HepG2 (cell line): Measurements from ENCODE around the gene LATS1.

Experiments
- EP300 ChIP-seq, 3 experiments: sonication (generic) in 1 of 3; formaldehyde crosslinking in 1 of 3; IDR thresholded peaks; 2 replicates each; pipeline versions ENCODE4 v1.5.1 to v1.6.1; 2011 to 2020; ENCODE audit warnings: low read depth in 2 of 3, low read length in 2 of 3, borderline replicate concordance in 1 of 3, improper control_type of control experiment in 1 of 3, mild to moderate bottlenecking in 1 of 3, missing genetic modification reagents in 1 of 3, moderate library complexity in 1 of 3
- ETV6 ChIP-seq: sonication (generic); formaldehyde crosslinking; conservative IDR thresholded peaks from 2 replicates; pipeline ENCODE4 v1.4.0; 2020; ENCODE audit warnings: missing genetic modification reagents
- GMEB1 ChIP-seq: sonication (generic); formaldehyde crosslinking; IDR thresholded peaks from 2 replicates; pipeline ENCODE4 v1.5.1; 2020; ENCODE audit warnings: missing genetic modification reagents, mild to moderate bottlenecking, borderline replicate concordance
- PRMT3 ChIP-seq: sonication (generic); formaldehyde crosslinking; IDR thresholded peaks from 2 replicates; pipeline ENCODE4 v1.8.1; 2022; ENCODE audit warnings: low read depth, mild to moderate bottlenecking, moderate library complexity, missing genetic modification reagents, borderline replicate concordance
- TF ChIP-seq, protein P1 (sequence below): sonication (generic); formaldehyde crosslinking; IDR thresholded peaks from 2 replicates; pipeline ENCODE4 v1.5.0; 2020; ENCODE audit warnings: mild to moderate bottlenecking, missing genetic modification reagents, moderate library complexity

DNA sequence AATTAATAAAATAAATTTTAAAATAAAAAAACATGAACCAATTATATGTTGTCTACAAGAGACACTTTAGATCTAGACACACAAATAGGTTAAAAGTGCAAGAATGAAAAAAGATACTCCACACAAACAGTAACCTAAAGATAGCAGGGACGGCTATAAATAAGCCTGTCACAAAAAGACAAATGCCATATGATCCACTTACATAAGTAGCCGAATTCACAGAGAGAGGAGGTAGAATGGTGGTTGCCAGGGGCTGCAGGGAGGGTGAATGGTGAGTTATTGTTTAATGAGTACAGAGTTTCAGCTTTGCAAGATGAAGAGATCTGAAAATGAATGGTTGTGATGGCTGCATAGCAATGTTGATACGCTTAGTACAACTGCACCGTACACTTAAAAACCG is 102.1 kb downstream of the LATS1 start:
- TF ChIP-seq PRMT3: no peak
- no peak for TF ChIP-seq ETV6 (CRISPR knock-in tag)
- TF ChIP-seq, protein P1, sequence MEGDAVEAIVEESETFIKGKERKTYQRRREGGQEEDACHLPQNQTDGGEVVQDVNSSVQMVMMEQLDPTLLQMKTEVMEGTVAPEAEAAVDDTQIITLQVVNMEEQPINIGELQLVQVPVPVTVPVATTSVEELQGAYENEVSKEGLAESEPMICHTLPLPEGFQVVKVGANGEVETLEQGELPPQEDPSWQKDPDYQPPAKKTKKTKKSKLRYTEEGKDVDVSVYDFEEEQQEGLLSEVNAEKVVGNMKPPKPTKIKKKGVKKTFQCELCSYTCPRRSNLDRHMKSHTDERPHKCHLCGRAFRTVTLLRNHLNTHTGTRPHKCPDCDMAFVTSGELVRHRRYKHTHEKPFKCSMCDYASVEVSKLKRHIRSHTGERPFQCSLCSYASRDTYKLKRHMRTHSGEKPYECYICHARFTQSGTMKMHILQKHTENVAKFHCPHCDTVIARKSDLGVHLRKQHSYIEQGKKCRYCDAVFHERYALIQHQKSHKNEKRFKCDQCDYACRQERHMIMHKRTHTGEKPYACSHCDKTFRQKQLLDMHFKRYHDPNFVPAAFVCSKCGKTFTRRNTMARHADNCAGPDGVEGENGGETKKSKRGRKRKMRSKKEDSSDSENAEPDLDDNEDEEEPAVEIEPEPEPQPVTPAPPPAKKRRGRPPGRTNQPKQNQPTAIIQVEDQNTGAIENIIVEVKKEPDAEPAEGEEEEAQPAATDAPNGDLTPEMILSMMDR: no peak
- TF ChIP-seq GMEB1: no peak
- TF ChIP-seq EP300 (IDR thresholded peaks at IDR 0.05; ENCODE audit: low read depth in 2 of 2, low read length in 2 of 2): no peak
- no peak for TF ChIP-seq EP300 (CRISPR knock-in tag; IDR thresholded peaks at IDR 0.05; ENCODE audit: borderline replicate concordance)
